ENCODE data around the gene LMF1.

LMF1 gene

GRCh38 chr16:919658-920050, 51.1 kb downstream of the LMF1 start:
- no peak for FAIRE-seq
- no peak for DNase-seq (ENCODE audit: extremely low spot score, insufficient read length, low read depth)

- FAIRE-seq (no peak), DNase-seq (ENCODE audit: extremely low spot score, insufficient read length, low read depth) (no peak)
These were observed 51.8 kb downstream of the LMF1 start for GRCh38 chr16:918741-919657.

GRCh38 chr16:918068-918467, 52.7 kb downstream of the LMF1 start:
- no peak for FAIRE-seq
- DNase-seq (ENCODE audit: extremely low spot score, insufficient read length, low read depth), result no peak

GRCh38 chr16:917591-918061, 53.2 kb downstream of the LMF1 start:
- FAIRE-seq (no peak), DNase-seq (ENCODE audit: extremely low spot score, insufficient read length, low read depth) (no peak)

- no peak for FAIRE-seq
- no peak for DNase-seq (ENCODE audit: extremely low spot score, insufficient read length, low read depth)
These were observed 54.6 kb downstream of the LMF1 start for GRCh38 chr16:916035-916799.

- FAIRE-seq (no peak), DNase-seq (ENCODE audit: extremely low spot score, insufficient read length, low read depth) (no peak)
These were observed 55.2 kb downstream of the LMF1 start for GRCh38 chr16:915546-915945.

- DNase-seq (ENCODE audit: extremely low spot score, insufficient read length, low read depth), result no peak
- peak; percentile 65 for FAIRE-seq
These were observed 56.3 kb downstream of the LMF1 start for GRCh38 chr16:914440-914839.

GRCh38 chr16:913817-914439, 56.9 kb downstream of the LMF1 start:
- no peak for DNase-seq (ENCODE audit: extremely low spot score, insufficient read length, low read depth)
- no peak for FAIRE-seq

- FAIRE-seq (no peak), DNase-seq (ENCODE audit: extremely low spot score, insufficient read length, low read depth) (no peak)
These were observed 57.8 kb downstream of the LMF1 start for GRCh38 chr16:912684-913613.

GRCh38 chr16:912322-912683, 58.5 kb downstream of the LMF1 start:
- DNase-seq (ENCODE audit: extremely low spot score, insufficient read length, low read depth) (no peak), FAIRE-seq (no peak)

GRCh38 chr16:911604-912321, 59.0 kb downstream of the LMF1 start:
- DNase-seq (ENCODE audit: extremely low spot score, insufficient read length, low read depth), result no peak
- FAIRE-seq, result no peak

- no peak for FAIRE-seq
- DNase-seq (ENCODE audit: extremely low spot score, insufficient read length, low read depth), result no peak
These were observed 59.7 kb downstream of the LMF1 start for GRCh38 chr16:911101-911500.

- FAIRE-seq, result no peak
- DNase-seq (ENCODE audit: extremely low spot score, insufficient read length, low read depth), result no peak
These were observed 60.6 kb downstream of the LMF1 start for GRCh38 chr16:910181-910580.

- DNase-seq (ENCODE audit: extremely low spot score, insufficient read length, low read depth) (no peak), FAIRE-seq (no peak)
These were observed 61.3 kb downstream of the LMF1 start for GRCh38 chr16:909281-910000.

GRCh38 chr16:908526-909155, 62.1 kb downstream of the LMF1 start:
- DNase-seq (ENCODE audit: extremely low spot score, insufficient read length, low read depth) (no peak), FAIRE-seq (no peak)

GRCh38 chr16:907842-908241, 62.9 kb downstream of the LMF1 start:
- no peak for DNase-seq (ENCODE audit: extremely low spot score, insufficient read length, low read depth)

GRCh38 chr16:907361-907760, 63.4 kb downstream of the LMF1 start:
- FAIRE-seq, result no peak
- DNase-seq (ENCODE audit: extremely low spot score, insufficient read length, low read depth), result no peak

More at GRCh38 chr16:907842-908241, 62.9 kb downstream of the LMF1 start:
- FAIRE-seq, result no peak

GRCh38 chr16:906296-906695, 64.5 kb downstream of the LMF1 start:
- DNase-seq (ENCODE audit: extremely low spot score, insufficient read length, low read depth) (no peak), FAIRE-seq (no peak)

All from GM18507 (cell line).